Heart right ventricle (tissue), 16 donors: ENCODE data around the gene TMEM269. TPM values are rescaled to one million over a fixed set of nuclear protein-coding genes. Genes with fewer than 3 reads are reported as not detected.
A peak's percentile ranks its signal among the peaks of the same experiment; 100 is the strongest.

Source experiments
- ATAC-seq, 8 donors: fragments of 200-7000 bp; cut with Tn5 transposase; one replicate each; pipeline ENCODE4 v1.9.1; 2020; ENCODE audit warnings: mild to moderate bottlenecking in 8 of 8, moderate library complexity in 8 of 8, moderate number of reproducible peaks in 1 of 8
- DNase-seq, 2 donors: peaks; one replicate each; pipeline ENCODE4 v3.0.0-alpha.2; 2020
- H3K27ac ChIP-seq, 10 donors: fragments of 200-600 bp; sonication (generic) in 2 of 10; one replicate each; pipeline versions ENCODE4 v1.5.0 to v1.8.0; 2020 to 2022; ENCODE audit warnings: mild to moderate bottlenecking in 3 of 10
- H3K27me3 ChIP-seq, 7 donors: fragments of 200-600 bp; one replicate each; pipeline ENCODE4 v1.8.0; 2021 to 2022; ENCODE audit warnings: mild to moderate bottlenecking in 2 of 7
- H3K36me3 ChIP-seq, 9 donors: fragments of 200-600 bp; sonication (generic) in 1 of 9; one replicate each; pipeline versions ENCODE4 v1.5.0 to v1.8.0; 2020 to 2022; ENCODE audit warnings: mild to moderate bottlenecking in 2 of 9
- H3K4me1 ChIP-seq, 9 donors: fragments of 200-600 bp; sonication (generic) in 1 of 9; one replicate each; pipeline versions ENCODE4 v1.5.0 to v1.8.0; 2020 to 2022; ENCODE audit warnings: mild to moderate bottlenecking in 4 of 9
- H3K4me3 ChIP-seq, 10 donors: fragments of 200-600 bp; sonication (generic) in 2 of 10; one replicate each; pipeline versions ENCODE4 v1.5.0 to v1.8.0; 2020 to 2022; ENCODE audit warnings: mild to moderate bottlenecking in 7 of 10, moderate library complexity in 2 of 10
- H3K9me3 ChIP-seq, 11 donors: fragments of 200-600 bp in 10 of 11; sonication (generic) in 2 of 11; one replicate each; pipeline versions ENCODE4 v1.5.0 to v1.8.0; 2013 to 2022; ENCODE audit warnings: mild to moderate bottlenecking in 2 of 11, control low read depth in 1 of 11, moderate library complexity in 1 of 11
- WGBS, 2 donors: extraction: QIAGEN DNeasy Blood & Tissue Kit; methylation state at CpG; one replicate each; pipeline ENCODE4 v1.1.7; 2013; ENCODE audit warnings: inconsistent platforms in 1 of 2; 5-methylcytosine and 5-hydroxymethylcytosine counted together
- intact Hi-C, 10 donors: fragments of 100-400 bp; cut with DNase I; formaldehyde crosslinking; loops; one replicate each; pipeline versions ENCODE4 v1.11.1 to v1.14.2; 2022
- polyA plus RNA-seq, 2 donors: library from polyadenylated mRNA; stranded (reverse); fragments of 200-250 nt; gene quantifications; one replicate each; pipeline ENCODE4 v1.2.3, GENCODE V29; 2013
- total RNA-seq, 10 donors: library from RNA; stranded (reverse); fragmentation: NEBNext Ultra II Directional in 3 of 10; extraction: Animal tissue kit (Norgen Biotek cat#: 25700) in 3 of 10; gene quantifications; one replicate each; pipeline versions ENCODE4 v1.2.1 to v1.2.4, GENCODE V29; 2021 to 2023
- TF ChIP-seq, protein P1 (sequence below), 9 donors: fragments of 200-600 bp; sonication (generic) in 2 of 9; IDR thresholded peaks; one replicate each; pipeline versions ENCODE4 v1.5.0 to v1.8.0; 2021 to 2022; ENCODE audit warnings: antibody characterized with exemption in 9 of 9, mild to moderate bottlenecking in 5 of 9, moderate library complexity in 1 of 9
- donor health status: Arrhythmogenic right ventricular cardiomyopathy.
- donor health status: ischemic (EF 13 %, LVEDD 7.1; RV severe dilation, severe dysfunction).
- donor health status: healthy with polysubstance abuse.
- donor health status: DM: no; HTN: yes; CAD: no.
- donor health status: DM: no; HTN: no; CAD: no.
- donor health status: ischemic (EF 25% LVEDD 6.9; RV normal size, moderate dysfunction).
- donor health status: ischemic (EF 25% LVEDD 5.7; RV mildly dilated, moderate dysfunction).
- donor health status: healthy.
- donor health status: DM: yes; HTN: yes; CAD: no.
- donor health status: Ischemic cardiomyopathy.
- donor health status: ischemic (EF 35%, LVEDD 5.7; RV mildly dilated, moderate dysfunction).
- donor health status: nonischemic (EF 11% LVEDD 7.7; RV severe dilation, severe dysfunction).
- donor health status: DM: yes; HTN: yes; CAD: no.
- donor health status: PGD.
- donor health status: ischemic (EF 29% LVEDD 5.4; RV normal size, mild dysfunction).
- donor health status: nonischemic (EF 23%, LVEDD 6.1; RV moderate dilation, normal function).

Gene TMEM269
- total and polyA plus RNA-seq, 12 donors, result 0.01 to 0.09 (median 0.07) TPM; not detected in 9

DNA sequence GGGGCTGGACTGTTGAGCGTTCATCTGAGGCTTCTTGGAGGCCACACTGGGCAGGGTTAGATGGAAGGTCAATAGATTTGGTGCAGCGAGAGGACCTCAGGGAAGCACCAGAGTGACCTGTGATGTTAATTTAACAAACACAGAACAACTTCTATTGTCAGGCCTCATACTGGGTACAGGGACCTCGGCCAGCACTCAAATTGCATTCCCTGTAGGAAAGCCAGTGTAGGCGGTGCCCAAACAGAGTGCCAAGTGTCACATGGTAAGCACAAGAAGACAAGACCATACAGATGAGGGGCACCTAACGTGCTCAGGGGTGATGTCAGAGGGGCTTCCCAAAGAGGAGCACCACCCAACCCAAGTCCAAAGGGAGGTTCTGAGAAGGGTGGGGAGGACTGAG is 1.3 kb downstream of the TMEM269 start:
- TF ChIP-seq, protein P1, sequence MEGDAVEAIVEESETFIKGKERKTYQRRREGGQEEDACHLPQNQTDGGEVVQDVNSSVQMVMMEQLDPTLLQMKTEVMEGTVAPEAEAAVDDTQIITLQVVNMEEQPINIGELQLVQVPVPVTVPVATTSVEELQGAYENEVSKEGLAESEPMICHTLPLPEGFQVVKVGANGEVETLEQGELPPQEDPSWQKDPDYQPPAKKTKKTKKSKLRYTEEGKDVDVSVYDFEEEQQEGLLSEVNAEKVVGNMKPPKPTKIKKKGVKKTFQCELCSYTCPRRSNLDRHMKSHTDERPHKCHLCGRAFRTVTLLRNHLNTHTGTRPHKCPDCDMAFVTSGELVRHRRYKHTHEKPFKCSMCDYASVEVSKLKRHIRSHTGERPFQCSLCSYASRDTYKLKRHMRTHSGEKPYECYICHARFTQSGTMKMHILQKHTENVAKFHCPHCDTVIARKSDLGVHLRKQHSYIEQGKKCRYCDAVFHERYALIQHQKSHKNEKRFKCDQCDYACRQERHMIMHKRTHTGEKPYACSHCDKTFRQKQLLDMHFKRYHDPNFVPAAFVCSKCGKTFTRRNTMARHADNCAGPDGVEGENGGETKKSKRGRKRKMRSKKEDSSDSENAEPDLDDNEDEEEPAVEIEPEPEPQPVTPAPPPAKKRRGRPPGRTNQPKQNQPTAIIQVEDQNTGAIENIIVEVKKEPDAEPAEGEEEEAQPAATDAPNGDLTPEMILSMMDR (IDR thresholded peaks at IDR 0.05), result no peak
- Histone ChIP-seq H3K4me1 (peaks cover 4 to 20% (median 14%) of the 10 kb centered on the region in 9 donors), H3K27me3 (peaks cover 0 to 11% (median 0%) of the 10 kb centered on the region in 7 donors), H3K27ac (no peak overlapping the region), H3K4me3 (no peak overlapping the region), H3K36me3 (peaks cover 0 to 25% (median 0%) of the 10 kb centered on the region in 9 donors), H3K9me3 (no peaks in the 10 kb centered on the region)
- ATAC-seq, result peak; percentile 4 to 58 (median 25)
- WGBS, 2 donors, result 74 to 81% methylated on average over 5 of the region's 5 CpGs
- intact Hi-C loops, result loop anchor here in 1 of 10 donors (10.0 kb wide), 1 partner anchor 289 kb away; no protein-coding TSS in a partner anchor
- DNase-seq, result no peak

DNA sequence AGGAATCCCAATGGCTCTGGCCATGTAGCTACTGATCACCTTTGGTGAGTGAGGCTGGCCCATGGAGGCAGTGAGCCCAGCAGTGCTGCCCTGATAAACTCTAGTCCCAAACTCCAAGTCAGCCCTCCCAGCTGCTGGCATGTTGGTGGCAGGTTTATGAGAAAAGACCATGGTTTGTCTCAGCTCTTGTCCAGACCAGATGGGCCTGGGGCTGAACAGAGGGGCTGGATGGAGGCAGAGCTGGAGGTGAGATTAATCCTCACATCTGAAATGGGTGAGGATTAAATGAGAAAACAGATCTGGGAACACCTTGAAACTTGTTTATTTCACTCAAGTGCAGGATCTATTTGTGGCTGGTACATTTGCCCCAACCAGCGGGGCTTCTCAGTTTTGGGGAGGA is 3.2 kb downstream of the TMEM269 start:
- TF ChIP-seq, protein P1 (IDR thresholded peaks at IDR 0.05), result no peak
- H3K4me1 ChIP-seq, result peaks cover 4 to 20% (median 14%) of the 10 kb centered on the region in 9 donors
- intact Hi-C loops, result loop anchor here in 1 of 10 donors (10.0 kb wide), 1 partner anchor 287 kb away; no protein-coding TSS in a partner anchor
- peaks cover 0 to 6% (median 0%) of the 10 kb centered on the region in 9 donors for H3K36me3 ChIP-seq
- no peaks in the 10 kb centered on the region for H3K9me3 ChIP-seq
- no peak for ATAC-seq
- 97 to 100% methylated on average over 1 of the region's 1 CpG for WGBS, 2 donors
- no peak for DNase-seq
- H3K27ac ChIP-seq, result no peak overlapping the region
- H3K4me3 ChIP-seq, result no peak overlapping the region
- H3K27me3 ChIP-seq, result peaks cover 0 to 11% (median 0%) of the 10 kb centered on the region in 7 donors

DNA sequence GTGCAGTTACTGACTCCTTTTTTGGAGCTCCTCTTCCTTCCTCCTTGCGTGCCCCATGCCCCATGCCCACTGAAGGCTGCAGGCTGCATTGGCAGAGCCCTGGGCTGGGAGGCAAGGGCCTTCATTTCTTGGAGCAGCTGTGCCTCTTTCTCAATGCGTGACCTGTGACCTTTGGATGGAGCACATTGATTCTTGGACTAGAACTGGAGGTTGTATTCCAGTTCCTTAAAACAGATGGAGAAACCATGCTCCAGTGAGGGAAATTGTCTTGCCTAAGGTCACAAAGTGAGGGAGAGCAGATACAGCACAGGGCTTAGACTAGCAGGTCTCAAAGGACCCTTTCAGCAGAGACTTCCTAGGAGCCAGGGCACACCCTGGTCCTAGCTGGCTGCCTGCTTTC is 9.0 kb downstream of the TMEM269 start:
- intact Hi-C loops, result no loop called here
- H3K27me3 ChIP-seq, result no peaks in the 10 kb centered on the region
- TF ChIP-seq, protein P1 (IDR thresholded peaks at IDR 0.05), result no peak
- 88 to 89% methylated on average over 2 of the region's 2 CpGs for whole genome bisulfite sequencing, 2 donors
- DNase-seq (no peak), ATAC-seq (peak in 2 of 8 donors; percentile 46 to 62)
- no peak overlapping the region for H3K27ac ChIP-seq
- H3K36me3 ChIP-seq, result no peaks in the 10 kb centered on the region
- H3K9me3 ChIP-seq, result no peaks in the 10 kb centered on the region
- H3K4me1 ChIP-seq, result no peaks in the 10 kb centered on the region
- H3K4me3 ChIP-seq, result no peak overlapping the region

DNA sequence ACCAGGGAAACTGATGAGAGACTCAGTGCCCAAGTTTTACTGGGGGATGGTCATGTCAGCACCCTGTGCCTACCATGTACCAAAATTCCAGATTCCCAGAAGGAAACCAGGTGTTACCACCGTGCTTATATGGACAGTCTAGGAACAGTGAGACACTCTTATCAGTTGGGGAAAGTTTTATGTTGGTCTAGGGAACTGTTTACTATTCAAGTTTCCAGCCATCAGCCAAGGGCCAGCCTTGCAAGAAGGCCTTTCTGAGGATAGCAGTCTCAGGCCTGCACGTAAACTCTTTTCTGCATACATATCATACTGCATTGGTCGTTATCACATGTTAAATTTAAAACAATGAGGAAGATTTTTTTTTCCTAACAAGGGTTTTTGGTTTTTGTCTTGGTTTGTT is 12.6 kb downstream of the TMEM269 start:
- Histone ChIP-seq H3K27me3 (no peaks in the 10 kb centered on the region), H3K9me3 (no peaks in the 10 kb centered on the region), H3K36me3 (no peaks in the 10 kb centered on the region), H3K27ac (no peak overlapping the region), H3K4me3 (no peak overlapping the region), H3K4me1 (no peaks in the 10 kb centered on the region)
- TF ChIP-seq, protein P1 (IDR thresholded peaks at IDR 0.05), result no peak
- WGBS, 2 donors, result 78 to 80% methylated on average over 3 of the region's 3 CpGs
- no peak for ATAC-seq
- intact Hi-C loops, result no loop called here
- no peak for DNase-seq
